GM10248 (cell line): ENCODE data around the gene ACOXL.
A peak's percentile ranks its signal among the peaks of the same experiment; 100 is the strongest.

Experiments
- CTCF ChIA-PET: fragments of 300-600 bp; sonication (Branson Sonifier 250); formaldehyde crosslinking; extraction: SDS; loops from one replicate; lab custom pipeline; 2021; ENCODE audit warnings: antibody characterized with exemption; lab: Yijun Ruan, JAX
- POLR2A ChIA-PET: fragments of 350-650 bp; sonication (Branson Sonifier 250); formaldehyde crosslinking; extraction: SDS; loops from one replicate; lab custom pipeline; 2020; ENCODE audit warnings: antibody characterized with exemption; lab: Yijun Ruan, JAX
- DNase-seq: peaks from one replicate; pipeline ENCODE4 v3.0.0; 2012; ENCODE audit errors: extremely low spot score
- TF ChIP-seq, protein P1 (sequence below): IDR thresholded peaks from 2 replicates; pipeline ENCODE4 v1.5.1; 2012; ENCODE audit warnings: mild to moderate bottlenecking, low read depth; ENCODE audit errors: extremely low read depth, missing control alignments, control extremely low read depth

The ACOXL gene

GRCh38 chr2:111019381-111019780 is 287.0 kb downstream of the ACOXL start:
- POLR2A ChIA-PET: no interaction called here
- no peak for DNase-seq
- TF ChIP-seq, protein P1, sequence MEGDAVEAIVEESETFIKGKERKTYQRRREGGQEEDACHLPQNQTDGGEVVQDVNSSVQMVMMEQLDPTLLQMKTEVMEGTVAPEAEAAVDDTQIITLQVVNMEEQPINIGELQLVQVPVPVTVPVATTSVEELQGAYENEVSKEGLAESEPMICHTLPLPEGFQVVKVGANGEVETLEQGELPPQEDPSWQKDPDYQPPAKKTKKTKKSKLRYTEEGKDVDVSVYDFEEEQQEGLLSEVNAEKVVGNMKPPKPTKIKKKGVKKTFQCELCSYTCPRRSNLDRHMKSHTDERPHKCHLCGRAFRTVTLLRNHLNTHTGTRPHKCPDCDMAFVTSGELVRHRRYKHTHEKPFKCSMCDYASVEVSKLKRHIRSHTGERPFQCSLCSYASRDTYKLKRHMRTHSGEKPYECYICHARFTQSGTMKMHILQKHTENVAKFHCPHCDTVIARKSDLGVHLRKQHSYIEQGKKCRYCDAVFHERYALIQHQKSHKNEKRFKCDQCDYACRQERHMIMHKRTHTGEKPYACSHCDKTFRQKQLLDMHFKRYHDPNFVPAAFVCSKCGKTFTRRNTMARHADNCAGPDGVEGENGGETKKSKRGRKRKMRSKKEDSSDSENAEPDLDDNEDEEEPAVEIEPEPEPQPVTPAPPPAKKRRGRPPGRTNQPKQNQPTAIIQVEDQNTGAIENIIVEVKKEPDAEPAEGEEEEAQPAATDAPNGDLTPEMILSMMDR: no peak
- CTCF ChIA-PET: no interaction called here

- CTCF ChIA-PET: no interaction called here
- DNase-seq: no peak
- POLR2A ChIA-PET: no interaction called here
- TF ChIP-seq, protein P1: no peak
These were observed 290.3 kb downstream of the ACOXL start for GRCh38 chr2:111022633-111023032.

DNA sequence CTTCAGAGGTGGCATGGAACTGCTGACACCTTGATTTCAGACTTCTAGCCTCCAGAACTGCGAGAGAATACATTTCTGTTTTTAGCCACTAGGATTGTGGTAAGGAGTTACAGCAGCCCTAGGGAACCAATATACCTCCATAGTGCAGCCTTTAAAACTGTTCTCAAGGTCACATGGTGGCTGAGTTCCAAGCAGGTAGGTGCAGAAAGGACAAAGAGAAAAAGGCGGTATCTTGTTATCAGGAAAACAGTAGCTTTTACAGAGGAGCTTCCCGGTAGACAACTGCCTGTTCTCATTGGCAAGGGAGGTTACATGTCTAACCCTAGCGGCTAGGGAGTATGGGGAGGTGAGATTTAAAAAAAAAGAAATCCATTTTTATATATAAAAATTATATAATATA is 292.1 kb downstream of the ACOXL start:
- POLR2A ChIA-PET: no interaction called here
- TF ChIP-seq, protein P1: no peak
- no peak for DNase-seq
- CTCF ChIA-PET: interaction anchor here (1.2 to 1.5 kb wide), 3 partner anchors 13 to 23 kb away, joined by 3 to 5 read pairs (median 4); no protein-coding TSS in a partner anchor

DNA sequence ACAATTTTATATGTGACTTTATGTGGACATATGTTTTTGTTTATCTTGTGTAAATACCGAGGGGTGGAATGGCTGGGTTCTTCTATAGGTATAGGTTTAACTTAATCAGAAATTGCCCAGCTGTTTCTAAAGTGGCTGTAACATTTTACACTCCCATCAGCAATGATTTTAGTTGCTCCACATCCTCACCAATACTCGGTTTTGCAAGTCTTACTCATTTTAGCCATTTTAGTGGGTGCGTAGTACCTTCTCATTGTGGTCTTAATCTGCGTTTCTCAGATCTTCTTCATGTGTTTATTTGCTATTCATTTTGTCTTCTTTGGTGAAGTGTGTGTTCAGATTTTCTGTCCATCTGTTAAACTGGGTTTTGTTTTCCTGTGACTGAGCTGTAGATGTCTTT is 292.9 kb downstream of the ACOXL start:
- TF ChIP-seq, protein P1: no peak
- CTCF ChIA-PET: interaction anchor here (1.2 to 1.5 kb wide), 3 partner anchors 12 to 24 kb away, joined by 3 to 5 read pairs (median 4); no protein-coding TSS in a partner anchor
- no peak for DNase-seq
- POLR2A ChIA-PET: no interaction called here

DNA sequence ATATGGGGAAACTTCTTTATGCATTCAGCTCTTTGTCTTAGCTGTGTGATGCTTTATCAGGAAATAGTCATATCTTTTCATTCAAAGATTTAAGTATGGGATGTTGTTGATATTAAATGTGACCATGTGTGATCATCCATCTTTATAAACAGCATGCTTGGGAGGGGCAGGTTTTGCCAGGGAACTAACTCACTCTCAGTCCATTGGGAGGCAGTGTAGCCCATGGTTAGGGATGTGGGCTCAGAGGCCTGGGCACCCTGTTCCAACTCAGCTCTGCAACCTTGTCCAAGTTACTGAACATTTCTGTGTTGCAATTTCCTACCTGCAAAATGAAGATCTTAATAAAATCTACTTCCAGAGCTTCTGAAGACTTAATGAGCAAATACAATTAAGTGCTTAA is 296.3 kb downstream of the ACOXL start:
- TF ChIP-seq, protein P1: peak; percentile 9
- ChIA-PET POLR2A (no interaction called here), CTCF (interaction anchor here (1.6 to 1.9 kb wide), 2 partner anchors 89 to 110 kb away, joined by 3 to 4 read pairs; no protein-coding TSS in a partner anchor)
- no peak for DNase-seq

GRCh38 chr2:111029181-111029927 is 297.0 kb downstream of the ACOXL start:
- POLR2A ChIA-PET: no interaction called here
- CTCF ChIA-PET: interaction anchor here (1.6 to 1.9 kb wide), 3 partner anchors 11 to 109 kb away, joined by 3 to 8 read pairs (median 4); no protein-coding TSS in a partner anchor
- TF ChIP-seq, protein P1: no peak
- no peak for DNase-seq
